AG09319 (cell line): ENCODE measurements around the gene ARHGAP45.

Experiments used
- DNase-seq: peaks from one replicate; pipeline ENCODE4 v3.0.0-alpha.2; 2010; ENCODE audit warnings: low read depth; ENCODE audit errors: extremely low read depth
- CTCF ChIP-seq: IDR thresholded peaks from 2 replicates; pipeline ENCODE4 v1.5.1; 2011; ENCODE audit warnings: low read depth, mild to moderate bottlenecking, inconsistent platforms, low read length, moderate library complexity

The ARHGAP45 gene

GRCh38 chr19:1072371-1073015 lies 5.5 kb downstream of the ARHGAP45 start:
- no peak for DNase-seq
- TF ChIP-seq CTCF: no peak

GRCh38 chr19:1073063-1073955 lies 6.3 kb downstream of the ARHGAP45 start:
- no peak for DNase-seq
- TF ChIP-seq CTCF: no peak

DNA sequence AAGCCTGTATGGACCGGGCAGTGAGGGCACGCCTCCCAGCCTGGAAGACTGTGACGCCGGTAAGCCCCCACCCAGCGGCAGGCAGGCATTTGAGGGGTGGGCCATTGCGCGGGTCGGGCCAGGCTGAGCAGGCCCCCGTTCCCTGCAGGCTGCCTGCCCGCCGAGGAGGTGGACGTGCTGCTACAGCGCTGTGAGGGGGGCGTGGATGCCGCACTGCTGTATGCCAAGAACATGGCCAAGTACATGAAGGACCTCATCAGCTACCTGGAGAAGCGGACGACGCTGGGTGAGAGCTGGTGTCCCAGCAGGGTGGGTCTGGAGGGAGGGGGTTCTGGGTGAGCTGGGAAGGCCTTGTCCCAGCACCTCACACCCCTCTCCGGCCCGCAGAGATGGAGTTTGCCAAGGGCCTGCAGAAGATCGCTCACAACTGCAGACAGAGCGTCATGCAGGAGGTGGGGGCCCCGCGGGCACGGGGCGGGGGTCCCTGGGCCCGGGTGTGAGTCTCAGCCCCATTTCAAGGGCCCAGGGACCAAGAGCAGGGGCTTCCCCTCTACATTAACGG lies 7.1 kb downstream of the ARHGAP45 start:
- TF ChIP-seq CTCF: no peak
- DNase-seq: no peak

GRCh38 chr19:1074544-1075283 lies 7.7 kb downstream of the ARHGAP45 start:
- no peak for DNase-seq
- TF ChIP-seq CTCF: no peak

GRCh38 chr19:1076046-1076386 lies 9.0 kb downstream of the ARHGAP45 start:
- DNase-seq: no peak

GRCh38 chr19:1076951-1077350 lies 10.0 kb downstream of the ARHGAP45 start:
- no peak for TF ChIP-seq CTCF
- no peak for DNase-seq

More at GRCh38 chr19:1076046-1076386, 9.0 kb downstream of the ARHGAP45 start:
- TF ChIP-seq CTCF: no peak
